Stimulated activated CD4-positive, alpha-beta T cell treated with anti-CD3 and anti-CD28 coated beads, Interleukin-2, amount 100 ng/mL, for 48 hours (primary cell): ENCODE measurements around the gene PEX14.

Experiments used
- DNase-seq, 2 donors: peaks; one replicate each; pipeline ENCODE4 v3.0.0-alpha.2; 2020

Gene PEX14

GRCh38 chr1:10521537-10522157 is 46.9 kb downstream of the PEX14 start:
- DNase-seq, result no peak

GRCh38 chr1:10522322-10522860 is 47.6 kb downstream of the PEX14 start:
- no peak for DNase-seq

DNA sequence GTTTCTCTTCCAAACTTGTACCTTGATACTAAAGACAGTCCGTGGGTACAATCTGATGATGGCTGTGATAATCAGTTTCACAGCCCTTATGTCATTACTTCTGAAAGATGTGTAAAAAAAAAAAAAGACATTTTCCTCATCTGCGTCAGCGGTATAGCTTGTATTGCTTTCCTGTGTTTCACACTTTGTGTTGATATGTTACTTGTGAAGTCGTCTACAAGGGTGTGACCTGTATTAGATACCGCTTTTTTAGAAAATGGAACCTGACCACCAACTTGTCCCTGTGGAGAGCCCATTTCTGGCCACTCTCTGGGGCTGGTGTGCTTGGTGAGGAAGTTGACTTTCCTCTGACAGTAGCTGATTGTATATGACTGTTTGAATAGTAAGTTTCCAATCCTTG is 50.5 kb downstream of the PEX14 start:
- no peak for DNase-seq

- no peak for DNase-seq
Measured at GRCh38 chr1:10528066-10529014, 53.6 kb downstream of the PEX14 start.

DNA sequence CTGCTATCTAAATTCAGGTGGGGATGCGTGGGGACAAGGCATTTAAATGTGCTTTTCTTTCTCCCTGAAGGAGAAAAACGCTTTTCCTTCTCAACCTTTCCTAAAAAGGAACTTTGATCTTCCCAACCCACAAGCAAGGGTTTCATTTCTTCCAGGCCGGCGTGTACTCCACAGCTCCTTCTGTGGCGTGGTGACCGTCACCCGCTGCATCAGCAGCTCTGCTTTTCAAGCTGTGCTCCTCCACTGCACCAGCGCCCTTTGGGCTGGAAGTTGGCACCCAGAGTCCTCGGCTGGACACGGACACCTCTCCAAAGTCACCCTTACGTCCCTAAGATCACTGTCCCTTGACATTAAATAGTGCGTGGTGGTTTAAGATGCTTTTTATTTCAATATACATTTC is 54.3 kb downstream of the PEX14 start:
- no peak for DNase-seq

DNA sequence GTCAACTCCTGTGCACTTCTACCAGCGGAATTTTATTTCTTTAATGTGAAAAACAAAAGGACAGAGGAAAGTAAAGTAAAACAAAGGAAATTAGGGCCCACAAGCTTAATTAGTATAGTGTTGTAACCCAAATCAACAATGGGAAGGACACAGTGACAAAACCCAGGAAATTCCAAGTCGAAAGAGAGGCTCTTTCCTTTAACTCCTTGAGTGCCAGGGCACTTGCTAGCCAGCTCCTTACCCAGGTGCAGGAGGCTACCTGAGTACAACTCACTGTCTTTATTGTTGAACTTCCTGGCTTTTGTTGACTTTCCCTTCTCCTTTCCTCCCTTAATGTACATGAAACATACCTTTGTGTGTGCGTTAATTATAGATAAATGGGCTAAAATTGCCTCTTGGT is 55.0 kb downstream of the PEX14 start:
- DNase-seq, result no peak

DNA sequence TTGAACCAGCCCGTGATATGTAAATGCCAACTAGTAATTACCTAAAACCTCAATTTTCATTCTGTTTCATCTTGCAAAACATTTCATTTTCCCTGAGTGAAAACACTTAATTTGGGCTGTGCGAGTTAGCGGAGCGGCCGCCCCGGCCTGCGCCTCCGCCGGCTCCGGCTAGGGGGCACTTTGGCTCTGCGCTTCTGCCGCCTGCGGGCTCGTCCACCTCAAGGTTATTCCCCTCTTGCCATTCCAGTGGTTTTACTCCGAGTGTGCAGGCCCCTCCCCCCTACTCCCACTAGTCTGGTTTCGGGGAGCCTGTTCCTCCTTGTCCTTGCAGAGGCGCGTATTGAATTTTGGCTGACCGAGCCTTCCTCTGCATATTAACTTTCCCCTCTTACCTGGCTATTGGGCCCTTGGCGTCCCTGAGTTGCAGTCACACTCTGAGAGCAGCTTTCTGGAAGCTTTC is 55.6 kb downstream of the PEX14 start:
- no peak for DNase-seq

DNA sequence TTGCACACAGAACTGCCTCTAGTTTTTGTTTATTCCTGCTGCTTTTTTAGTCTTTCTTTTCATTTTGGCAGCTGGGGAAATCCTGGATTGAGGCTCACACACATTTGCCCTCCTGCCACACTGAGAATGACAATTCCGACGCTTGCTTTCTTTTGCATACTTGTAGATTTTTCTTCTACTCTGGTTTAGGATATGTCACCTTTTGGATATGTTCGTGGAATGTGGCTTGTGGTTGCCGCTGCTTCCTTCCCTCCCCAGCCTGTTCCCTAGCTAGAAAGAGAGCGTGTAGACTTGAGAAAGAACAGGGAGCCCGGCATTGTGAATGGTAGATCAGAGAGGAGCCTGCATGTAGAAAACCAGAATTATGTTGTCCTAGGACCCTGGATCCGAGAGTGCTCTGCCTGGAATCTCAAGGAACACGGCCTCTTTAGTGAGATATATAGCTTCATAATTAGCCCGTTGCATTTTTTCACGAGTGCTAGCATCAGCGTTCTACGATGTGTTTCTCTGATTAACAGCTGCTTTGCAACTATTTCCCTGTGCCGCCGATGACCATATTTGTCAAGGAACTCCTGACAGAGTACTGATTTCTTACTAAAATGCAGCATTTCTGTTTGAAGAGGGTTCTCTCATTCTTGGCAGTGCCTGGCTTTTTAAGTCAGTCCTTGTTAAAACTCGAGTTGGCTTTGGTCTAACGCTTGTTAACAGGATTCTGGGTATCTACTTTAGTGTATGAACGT is 56.2 kb downstream of the PEX14 start:
- DNase-seq, result no peak

DNA sequence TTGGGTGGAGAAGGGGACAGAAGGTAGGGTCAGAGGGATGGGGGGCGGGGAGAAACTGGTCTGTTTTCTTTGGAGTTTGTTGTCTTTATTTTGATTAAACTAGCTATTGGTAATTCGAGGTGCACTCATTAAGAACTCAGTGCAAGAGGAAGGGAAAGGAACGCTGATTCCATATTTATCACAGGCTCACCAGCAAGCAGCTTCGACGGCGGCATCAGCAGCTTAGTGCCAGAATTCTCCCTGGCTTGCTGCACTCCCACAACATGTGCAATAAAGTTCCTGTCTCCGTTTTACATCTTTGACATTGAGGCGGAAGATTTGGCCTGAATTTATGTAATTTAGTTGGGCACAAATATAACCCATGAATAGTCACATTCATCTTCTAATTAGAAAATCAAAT is 57.6 kb downstream of the PEX14 start:
- DNase-seq, result no peak

DNA sequence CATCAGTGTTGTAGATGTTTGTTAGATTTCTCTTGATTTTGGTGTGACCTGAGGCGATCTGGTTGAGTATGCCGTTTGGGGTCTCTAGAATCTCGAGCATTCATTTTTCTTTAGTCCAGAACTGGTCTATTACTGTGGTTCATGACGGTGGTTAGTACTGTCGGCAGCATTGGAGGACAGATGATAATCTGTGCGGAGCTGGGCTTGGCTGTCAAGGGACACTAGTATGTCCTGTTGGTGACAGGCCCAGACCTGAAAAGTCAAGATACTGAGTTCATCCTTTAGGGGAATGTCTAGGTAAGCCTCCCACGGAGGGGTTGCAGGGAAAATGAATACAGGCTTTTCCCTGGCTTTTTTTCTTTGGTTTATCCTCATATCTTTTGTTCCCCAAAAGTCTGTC is 59.8 kb downstream of the PEX14 start:
- no peak for DNase-seq

- no peak for DNase-seq
Measured at GRCh38 chr1:10536133-10536770, 61.5 kb downstream of the PEX14 start.

- DNase-seq, result no peak
Measured at GRCh38 chr1:10537082-10537766, 62.5 kb downstream of the PEX14 start.

GRCh38 chr1:10538646-10539355 is 64.1 kb downstream of the PEX14 start:
- no peak for DNase-seq

DNA sequence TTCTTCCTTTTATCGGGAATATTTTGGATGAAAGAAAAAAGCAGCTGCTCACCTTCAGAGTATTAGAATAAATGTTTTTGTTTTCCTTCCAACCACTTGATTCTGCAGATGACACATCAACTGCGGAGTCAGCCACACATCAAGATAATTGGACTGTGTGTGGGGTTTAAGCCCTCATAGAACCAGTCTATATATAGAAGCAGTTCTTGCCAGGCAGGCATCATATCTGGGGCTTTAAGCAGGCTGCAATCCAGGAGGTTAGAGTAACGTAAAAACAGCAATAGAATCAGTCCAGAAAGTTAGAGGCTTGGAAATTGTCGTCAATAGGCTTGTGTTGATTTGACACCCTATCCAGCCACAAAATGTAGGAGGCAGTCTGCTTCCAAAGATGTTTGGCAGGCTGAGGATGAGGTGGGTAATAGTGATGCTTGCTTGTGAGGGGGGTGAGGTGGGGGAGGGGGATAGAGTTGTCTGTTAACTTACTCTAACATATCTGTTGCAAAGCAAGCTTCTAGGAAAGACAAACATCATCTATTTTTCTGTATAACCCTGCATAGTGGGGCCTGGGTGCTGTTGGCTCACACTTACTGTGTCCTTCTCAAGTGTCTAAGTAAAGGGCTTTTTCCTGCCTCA is 64.8 kb downstream of the PEX14 start:
- DNase-seq, result no peak

DNA sequence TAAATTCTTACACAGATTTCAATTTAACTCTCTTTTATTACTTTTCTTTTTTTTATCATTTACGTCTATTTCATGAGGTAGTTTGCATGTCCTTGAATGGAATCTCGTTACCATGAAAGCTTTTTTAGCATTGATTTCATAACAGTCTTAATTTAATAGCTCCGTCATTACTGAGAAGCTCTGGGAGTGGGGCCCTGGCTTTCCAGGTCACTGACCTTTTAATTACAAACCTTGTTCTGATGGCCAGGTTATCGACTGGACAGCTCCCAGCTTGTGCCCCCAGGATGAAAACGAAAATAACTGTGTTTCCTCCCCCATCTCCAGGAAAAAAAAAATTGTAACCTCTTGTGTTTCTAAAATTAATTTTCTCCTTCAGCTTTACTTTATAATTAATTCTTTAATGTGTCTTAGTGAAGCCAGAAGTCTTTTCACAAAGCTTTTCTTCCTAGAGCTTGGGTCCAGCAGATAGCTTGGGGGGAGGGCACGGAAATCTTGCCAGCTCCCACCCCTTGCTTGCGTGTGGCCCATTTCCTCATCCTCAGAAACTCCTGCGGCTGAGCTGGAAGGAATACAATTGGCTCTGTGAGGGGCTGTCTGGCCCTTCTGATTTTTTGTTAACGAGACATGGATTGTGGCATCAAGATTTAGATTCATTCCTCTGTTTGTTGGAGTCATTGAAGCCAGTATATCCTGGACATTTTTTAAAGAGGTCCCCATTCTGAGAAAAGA is 65.7 kb downstream of the PEX14 start:
- no peak for DNase-seq

GRCh38 chr1:10541286-10541685 is 66.5 kb downstream of the PEX14 start:
- no peak for DNase-seq

DNA sequence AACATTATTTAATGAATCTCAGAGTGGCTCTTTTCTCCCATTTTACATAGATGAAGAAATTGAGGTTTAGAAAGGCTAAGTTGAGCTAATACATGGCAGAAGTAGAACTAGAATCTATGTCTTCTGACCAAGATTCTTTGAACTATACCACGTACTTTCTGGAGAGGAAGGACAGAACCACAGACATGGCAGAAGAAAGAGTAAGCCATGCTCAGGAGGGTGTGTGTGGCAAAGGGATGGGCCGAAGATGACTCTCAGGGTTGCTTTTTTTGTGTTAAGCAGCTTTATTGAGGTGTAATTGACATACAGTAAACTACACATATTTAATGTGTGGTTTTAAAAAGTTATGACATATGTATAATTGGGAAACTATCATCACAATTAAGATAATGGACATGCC is 69.5 kb downstream of the PEX14 start:
- DNase-seq, result no peak

DNA sequence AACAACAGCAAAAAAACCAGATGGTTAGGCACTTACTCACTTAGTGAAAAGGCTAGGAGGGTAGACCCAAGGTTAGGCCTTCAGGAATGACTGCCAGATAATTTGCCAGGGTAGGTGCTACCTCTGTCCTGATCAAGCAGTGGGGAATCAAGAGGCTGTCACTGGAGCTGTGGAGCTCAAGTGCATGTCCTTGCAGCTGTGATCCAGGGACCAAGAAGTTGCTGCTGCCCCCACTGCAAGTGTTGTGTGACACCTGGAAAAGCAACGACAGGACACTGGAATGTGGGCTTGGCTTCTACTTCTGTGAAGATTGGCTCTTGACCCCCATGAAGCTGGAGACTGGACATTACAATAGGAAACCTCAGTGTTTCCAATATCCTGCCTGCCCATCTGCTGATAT is 72.1 kb downstream of the PEX14 start:
- DNase-seq, result no peak

DNA sequence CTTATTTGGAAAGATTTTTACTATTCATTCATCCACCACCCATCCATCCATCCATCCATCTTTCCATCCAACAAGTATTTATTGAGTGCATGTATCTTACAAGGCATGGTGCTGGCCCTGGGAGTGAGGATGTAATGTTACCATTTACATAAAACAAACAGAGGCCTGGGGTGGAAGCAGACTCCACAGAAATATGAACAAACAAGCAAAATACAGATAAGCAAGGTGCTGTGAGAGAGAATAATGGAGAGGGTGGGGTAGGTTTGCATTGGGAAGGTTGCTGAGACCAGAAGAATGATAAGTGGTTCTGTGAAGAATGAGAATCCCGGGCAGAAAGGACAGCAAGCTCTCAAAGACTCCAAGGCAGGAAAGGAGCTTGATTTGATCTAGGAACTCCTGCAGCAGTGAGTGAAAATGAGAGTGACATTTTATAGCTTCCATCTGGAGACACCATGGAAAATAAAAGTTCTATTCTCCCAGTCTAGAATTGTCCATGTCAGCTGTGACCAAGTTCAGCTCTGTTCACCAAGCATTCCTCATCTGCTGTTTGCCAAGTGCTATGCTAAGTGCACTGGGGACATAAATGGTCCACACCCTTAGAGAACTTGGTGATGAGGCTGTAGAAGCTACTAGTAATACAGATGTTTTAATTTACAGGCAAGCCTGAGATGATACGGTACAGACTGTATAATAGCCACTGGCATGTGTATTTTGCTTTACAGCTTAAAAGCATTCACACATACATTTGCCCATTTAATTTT is 75.3 kb downstream of the PEX14 start:
- no peak for DNase-seq

GRCh38 chr1:10553118-10553517 is 78.4 kb downstream of the PEX14 start:
- no peak for DNase-seq
